ENCODE measurements around the gene CDC42BPG.

Gene CDC42BPG

DNA sequence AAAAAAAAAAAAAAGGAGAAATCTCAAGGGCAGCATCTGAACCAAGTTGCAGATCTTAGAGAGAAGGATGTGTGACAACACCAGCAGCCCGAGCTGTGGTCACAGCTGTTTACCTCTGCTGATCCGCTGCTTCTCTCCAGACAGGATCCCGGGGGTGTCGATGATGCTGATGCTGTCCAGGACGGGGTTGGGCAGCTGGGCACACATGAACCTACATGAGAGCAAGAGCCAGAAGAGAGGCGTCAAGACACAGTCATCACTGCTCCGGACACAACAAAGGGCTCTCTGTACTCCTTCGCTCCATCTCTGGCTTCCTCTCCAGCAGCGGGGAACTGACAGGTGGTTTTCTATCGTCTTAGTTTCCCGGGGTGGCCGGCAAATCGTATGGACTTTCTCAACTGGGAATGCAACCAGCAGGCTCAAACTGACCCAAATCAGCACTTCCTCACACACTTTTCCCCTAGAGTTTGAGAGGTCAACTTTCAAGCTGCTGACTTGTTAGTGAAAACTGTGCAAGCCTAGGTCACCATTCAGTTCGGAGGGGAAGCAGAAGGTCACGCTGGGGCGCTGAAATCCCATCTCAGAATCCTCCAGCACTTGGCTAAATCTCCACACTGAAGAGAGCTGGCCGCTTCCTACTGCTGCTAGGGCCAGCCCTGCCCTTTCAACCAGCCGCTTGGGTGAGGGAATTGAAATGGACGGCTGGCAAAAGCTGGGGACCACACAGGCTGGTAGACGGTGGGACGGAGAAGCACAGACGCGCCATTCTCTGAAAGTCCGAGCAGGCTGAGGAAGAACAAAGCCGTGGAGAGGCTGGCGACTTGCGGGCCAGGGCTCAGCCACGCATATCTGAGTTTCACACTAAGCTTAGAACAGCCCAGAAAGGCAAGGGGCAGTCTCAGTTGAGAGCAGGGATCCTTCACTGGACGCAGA is 30.1 kb upstream of the CDC42BPG start:
- no peak overlapping the region for H3K4me3 ChIP-seq (replicated peaks; ENCODE audit: low read depth, low read length)
- DNase-seq (ENCODE audit: low read depth) = no peak
- no peak for TF ChIP-seq CTCF (IDR thresholded peaks at IDR 0.05; ENCODE audit: low read length, missing control alignments)

GRCh38 chr11:64872790-64873488 is 28.5 kb upstream of the CDC42BPG start:
- no peak for TF ChIP-seq CTCF (IDR thresholded peaks at IDR 0.05; ENCODE audit: low read length, missing control alignments)
- H3K4me3 ChIP-seq (replicated peaks; ENCODE audit: low read depth, low read length) = no peak overlapping the region
- DNase-seq (ENCODE audit: low read depth) = no peak

GRCh38 chr11:64871492-64871891 is 27.0 kb upstream of the CDC42BPG start:
- no peak for TF ChIP-seq CTCF (IDR thresholded peaks at IDR 0.05; ENCODE audit: low read length, missing control alignments)
- H3K4me3 ChIP-seq (replicated peaks; ENCODE audit: low read depth, low read length) = no peak overlapping the region
- DNase-seq (ENCODE audit: low read depth) = no peak

DNA sequence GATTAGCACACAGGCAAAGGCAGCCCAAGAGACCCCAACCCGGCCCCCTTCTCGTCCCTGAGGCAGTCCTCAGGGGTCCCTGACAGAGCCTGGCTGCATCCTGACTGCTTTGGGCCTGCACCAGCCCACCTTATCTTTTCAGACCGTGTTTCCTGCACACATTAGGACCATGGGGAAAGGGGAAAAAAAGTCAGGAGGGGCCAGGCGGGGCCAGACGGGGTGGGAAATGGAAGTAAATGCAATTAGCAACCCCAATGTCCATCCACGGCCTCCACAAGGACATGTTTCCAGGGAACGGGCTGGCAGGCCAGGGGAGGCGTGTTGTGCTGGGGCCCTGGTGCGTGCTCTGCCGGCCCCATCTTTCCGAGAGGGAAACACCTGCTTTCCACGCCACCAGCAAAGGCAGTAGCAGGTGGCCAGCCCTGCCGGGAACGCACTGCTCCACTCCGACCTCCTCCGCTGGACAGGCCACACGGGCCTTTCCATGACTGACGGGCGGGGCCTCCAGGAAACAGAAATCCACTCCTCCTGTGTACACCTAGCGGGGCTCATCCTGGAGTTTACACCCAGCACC is 26.5 kb upstream of the CDC42BPG start:
- TF ChIP-seq CTCF (IDR thresholded peaks at IDR 0.05; ENCODE audit: low read length, missing control alignments) = no peak
- no peak overlapping the region for H3K4me3 ChIP-seq (replicated peaks; ENCODE audit: low read depth, low read length)
- DNase-seq (ENCODE audit: low read depth) = no peak

- DNase-seq (ENCODE audit: low read depth) = peak; percentile 69
- H3K4me3 ChIP-seq (replicated peaks; ENCODE audit: low read depth, low read length) = no peak overlapping the region
- no peak for TF ChIP-seq CTCF (IDR thresholded peaks at IDR 0.05; ENCODE audit: low read length, missing control alignments)
These were observed 25.9 kb upstream of the CDC42BPG start for GRCh38 chr11:64870176-64870892.

DNA sequence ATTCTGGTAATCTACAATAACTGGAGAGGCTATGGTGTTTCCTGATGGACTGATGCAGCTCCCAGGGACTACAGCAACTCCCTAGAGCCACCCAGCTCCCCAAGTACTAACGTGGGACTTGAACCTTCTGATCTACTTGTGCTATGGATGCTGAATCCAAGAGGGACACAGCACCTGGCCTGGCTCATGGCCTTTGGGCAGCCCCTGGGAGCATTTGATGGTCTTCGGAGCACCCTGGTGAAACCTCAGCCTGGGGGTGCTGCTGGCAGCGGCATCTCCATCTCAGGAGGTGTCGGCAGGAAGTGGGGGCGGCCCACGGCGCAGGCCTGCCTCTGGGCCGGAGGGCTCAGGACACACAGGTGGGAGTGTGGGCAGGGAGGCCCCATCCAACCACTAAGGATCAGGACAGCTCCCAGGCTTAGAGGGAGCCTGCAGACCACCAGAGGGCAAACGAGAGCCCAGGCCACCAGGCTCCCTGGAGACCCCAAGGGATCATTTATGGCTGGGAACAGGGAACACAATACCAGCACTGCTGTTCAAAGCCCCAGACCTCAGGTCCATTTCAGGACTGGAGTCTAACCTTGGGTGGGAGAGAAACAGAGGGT is 25.2 kb upstream of the CDC42BPG start:
- no peak for DNase-seq (ENCODE audit: low read depth)
- no peak overlapping the region for H3K4me3 ChIP-seq (replicated peaks; ENCODE audit: low read depth, low read length)
- peak; percentile 43 for TF ChIP-seq CTCF (IDR thresholded peaks at IDR 0.05; ENCODE audit: low read length, missing control alignments)
